K562 (cell line): ENCODE results near the gene NR3C2. TPM values are rescaled to one million over a fixed set of nuclear protein-coding genes. Genes with fewer than 3 reads are reported as not detected.

ENCODE experiments used
- ATAC-seq: fragments of 200-7000 bp; cut with Tn5 transposase; 3 replicates; pipeline ENCODE4 v1.9.1; 2020; ENCODE audit warnings: moderate library complexity
- BruUV-seq: library from RNA; stranded (reverse); fragments of 400-500 nt; replicated peaks from 2 replicates; lab custom pipeline; 2021; lab: Mats Ljungman, UMichigan
- CTCF ChIA-PET: fragments of 300-600 bp; formaldehyde crosslinking; extraction: SDS; loops from one replicate; lab custom pipeline; 2021; ENCODE audit warnings: low intra/inter-chr PET ratio; lab: Yijun Ruan, JAX
- POLR2A ChIA-PET: fragments of 300-600, 350-650 bp; sonication (Branson Sonifier 250); formaldehyde crosslinking; extraction: SDS; loops from one replicate; lab custom pipeline; 2021; ENCODE audit warnings: antibody characterized with exemption, inconsistent platforms; lab: Yijun Ruan, JAX
- DNase-seq, 4 experiments: peaks; one replicate each; pipeline versions ENCODE4 v3.0.0 to v3.0.0-alpha.2; 2011 to 2018; ENCODE audit warnings: low spot score in 3 of 4, mixed read lengths in 3 of 4; ENCODE audit errors: extremely low read depth in 1 of 4
- FAIRE-seq: peaks from 2 replicates; lab custom pipeline; 2011; peaks lifted over from hg19 to GRCh38; lab: Jason Lieb, UNC
- H2AFZ ChIP-seq: 2 replicates; pipeline ENCODE4 v1.6.0; 2011; ENCODE audit warnings: low read depth, low read length, control low read depth, inconsistent platforms
- H3K27ac ChIP-seq: fragments of 200-600 bp; 3 replicates; pipeline ENCODE4 v1.8.0; 2011; ENCODE audit warnings: low read depth, mild to moderate bottlenecking, control low read depth, inconsistent platforms, low read length, moderate library complexity, mixed read lengths; ENCODE audit errors: extremely low read depth
- H3K27me3 ChIP-seq, 2 experiments: fragments of 300-600 bp in 1 of 2; 2 replicates in 1 of 2; 3 replicates in 1 of 2; pipeline versions ENCODE4 v1.6.0 to v1.8.0; 2011; ENCODE audit warnings: inconsistent platforms in 2 of 2, low read length in 2 of 2, mild to moderate bottlenecking in 1 of 2, mixed read lengths in 1 of 2, moderate library complexity in 1 of 2; ENCODE audit not compliant: control insufficient read depth in 2 of 2, insufficient read depth in 2 of 2
- H3K36me3 ChIP-seq: fragments of 300-600 bp; 3 replicates; pipeline ENCODE4 v1.8.0; 2011; ENCODE audit warnings: mild to moderate bottlenecking, low read length, inconsistent platforms; ENCODE audit not compliant: control insufficient read depth, insufficient read depth
- H3K4me1 ChIP-seq, 2 experiments: fragments of 200-600 bp in 1 of 2; replicated peaks in 1 of 2; 2 replicates in 1 of 2; 3 replicates in 1 of 2; pipeline versions ENCODE4 v1.5.1 to v1.8.0; 2011; ENCODE audit warnings: inconsistent platforms in 2 of 2, low read length in 2 of 2, mild to moderate bottlenecking in 1 of 2, mixed read lengths in 1 of 2, moderate library complexity in 1 of 2; ENCODE audit not compliant: control insufficient read depth in 2 of 2, insufficient read depth in 2 of 2
- H3K4me2 ChIP-seq: 2 replicates; pipeline ENCODE4 v1.6.1; 2011; ENCODE audit warnings: low read length, control low read depth, inconsistent platforms, mixed read lengths; ENCODE audit not compliant: insufficient read depth
- H3K4me3 ChIP-seq: fragments of 200-600 bp; sonication (generic), shearing (Covaris generic); 2 replicates; pipeline ENCODE4 v1.5.1; 2016; ENCODE audit warnings: control low read depth, inconsistent platforms
- H3K79me2 ChIP-seq: fragments of 200-600 bp; 3 replicates; pipeline ENCODE4 v1.8.0; 2011; ENCODE audit warnings: low read length, inconsistent platforms; ENCODE audit not compliant: control insufficient read depth, insufficient read depth
- H3K9ac ChIP-seq, 2 experiments: 2 replicates each; pipeline versions ENCODE4 v1.6.0 to v1.6.1; 2011; ENCODE audit warnings: low read depth in 2 of 2, low read length in 2 of 2, control low read depth in 1 of 2, inconsistent platforms in 1 of 2, mild to moderate bottlenecking in 1 of 2, mixed read lengths in 1 of 2; ENCODE audit not compliant: insufficient read depth in 1 of 2
- H3K9me1 ChIP-seq: one replicate; pipeline ENCODE4 v1.6.0; 2011; ENCODE audit warnings: inconsistent platforms, mild to moderate bottlenecking, low read length, moderate library complexity; ENCODE audit not compliant: control insufficient read depth, insufficient read depth
- H3K9me3 ChIP-seq: replicated peaks from 2 replicates; pipeline ENCODE4 v1.5.1; 2011; ENCODE audit warnings: low read depth, low read length, inconsistent platforms; ENCODE audit not compliant: control insufficient read depth, insufficient read depth
- H4K20me1 ChIP-seq: replicated peaks from 2 replicates; pipeline ENCODE4 v1.6.1; 2011; ENCODE audit warnings: low read length, inconsistent platforms, mixed read lengths; ENCODE audit not compliant: control insufficient read depth, insufficient read depth
- DPF2 ChIP-seq: fragments of 450-650 bp; IDR thresholded peaks from 2 replicates; pipeline ENCODE4 v1.6.1; 2016
- FOSL1 ChIP-seq: fragments of 200-800 bp; sonication (Bioruptor generic); conservative IDR thresholded peaks from 2 replicates; pipeline ENCODE4 v1.6.1; 2016; ENCODE audit warnings: missing genetic modification characterization, missing compliant biosample characterization
- ILK ChIP-seq: fragments of 450-650 bp; IDR thresholded peaks from 2 replicates; pipeline ENCODE4 v1.6.1; 2016; ENCODE audit warnings: missing genetic modification characterization, low read depth, mild to moderate bottlenecking, missing compliant biosample characterization, moderate library complexity, borderline replicate concordance
- PURB ChIP-seq: sonication (generic); formaldehyde crosslinking; IDR thresholded peaks from 2 replicates; pipeline ENCODE4 v1.9.0; 2021; ENCODE audit warnings: low read depth, mild to moderate bottlenecking, missing genetic modification reagents
- RAD51 ChIP-seq: fragments of 450-650 bp; IDR thresholded peaks from 2 replicates; pipeline ENCODE4 v1.7.1; 2016; ENCODE audit warnings: low read depth, mild to moderate bottlenecking, borderline replicate concordance
- RBM17 ChIP-seq: fragments of 200-400 bp; formaldehyde crosslinking; IDR thresholded peaks from 2 replicates; pipeline ENCODE4 v1.6.1; 2017; ENCODE audit warnings: low read depth, mild to moderate bottlenecking, low read length, borderline replicate concordance
- RBM25 ChIP-seq: fragments of 200-400 bp; formaldehyde crosslinking; IDR thresholded peaks from 2 replicates; pipeline ENCODE4 v1.6.1; 2018; ENCODE audit warnings: low read length, low read depth, moderate library complexity; ENCODE audit not compliant: severe bottlenecking
- SMAD1 ChIP-seq: fragments of 150-350 bp; IDR thresholded peaks from 2 replicates; pipeline ENCODE4 v1.6.1; 2014; ENCODE audit warnings: low read length, low read depth; ENCODE audit not compliant: partially characterized antibody
- SMARCA4 ChIP-seq: fragments of 450-650 bp; IDR thresholded peaks from 2 replicates; pipeline ENCODE4 v1.6.1; 2016
- SNIP1 ChIP-seq: fragments of 450-650 bp; IDR thresholded peaks from 2 replicates; pipeline ENCODE4 v1.7.1; 2017; ENCODE audit warnings: low read depth, mild to moderate bottlenecking
- XRCC3 ChIP-seq: fragments of 450-650 bp; IDR thresholded peaks from 2 replicates; pipeline ENCODE4 v1.6.1; 2017; ENCODE audit warnings: mild to moderate bottlenecking, moderate library complexity
- YBX1 ChIP-seq: fragments of 450-650 bp; IDR thresholded peaks from 2 replicates; pipeline ENCODE4 v1.7.1; 2016; ENCODE audit warnings: mild to moderate bottlenecking
- ZNF121 ChIP-seq: sonication (generic); formaldehyde crosslinking; conservative IDR thresholded peaks from 2 replicates; pipeline ENCODE4 v1.8.0; 2022; ENCODE audit warnings: missing genetic modification reagents
- ZNF165 ChIP-seq: fragments of 250-450 bp; sonication (Bioruptor Pico); IDR thresholded peaks from 2 replicates; pipeline ENCODE4 v1.4.0; 2020; ENCODE audit warnings: borderline replicate concordance
- ZNF174 ChIP-seq: fragments of 250-450 bp; sonication (Bioruptor Pico); IDR thresholded peaks from 2 replicates; pipeline ENCODE4 v1.4.0; 2020; ENCODE audit warnings: mild to moderate bottlenecking
- ZNF354B ChIP-seq: fragments of 250-450 bp; sonication (Bioruptor Pico); IDR thresholded peaks from 2 replicates; pipeline ENCODE4 v1.4.0; 2020
- ZNF408 ChIP-seq: fragments of 250-450 bp; sonication (Bioruptor Pico); IDR thresholded peaks from 2 replicates; pipeline ENCODE4 v1.4.0; 2020; ENCODE audit warnings: low read depth, mild to moderate bottlenecking, moderate library complexity
- ZNF589 ChIP-seq: fragments of 200-800 bp; sonication (Bioruptor generic); IDR thresholded peaks from 2 replicates; pipeline ENCODE4 v1.6.1; 2016; ENCODE audit warnings: low read depth, missing genetic modification characterization, missing compliant biosample characterization
- ZNF766 ChIP-seq: fragments of 200-800 bp; sonication (Bioruptor generic); conservative IDR thresholded peaks from 2 replicates; pipeline ENCODE4 v1.6.1; 2016; ENCODE audit warnings: missing genetic modification characterization, missing compliant biosample characterization
- WGBS: fragments of 100-300 bp; shearing (Covaris generic); methylation state at CpG from one replicate; pipeline ENCODE4 v1.1.6; 2016; ENCODE audit warnings: low coverage, mixed read lengths; ENCODE audit not compliant: insufficient coverage; ENCODE audit errors: missing lambda C conversion rate; 5-methylcytosine and 5-hydroxymethylcytosine counted together
- in situ Hi-C: fragments of 300-500 bp; cut with MboI; formaldehyde crosslinking; loops from 4 replicates; pipeline ENCODE4 v1.15.0; 2018; ENCODE audit warnings: inconsistent platforms, mixed read lengths
- intact Hi-C: fragments of 100-400 bp; cut with micrococcal nuclease; formaldehyde crosslinking; loops from 2 replicates; pipeline ENCODE4 v1.14.2; 2022
- polyA plus RNA-seq, 8 experiments: library from polyadenylated mRNA; depleted of rRNA in 4 of 8; stranded (reverse) in 5 of 8; unstranded in 3 of 8; fragments of >200 nt; fragmentation: Nextera tagmentation in 2 of 8; fragmentation: Illumina TruSeq in 1 of 8; extraction: Ambion mirVana in 2 of 8; extraction: Trizol in 1 of 8; gene quantifications; 2 replicates each; pipeline versions ENCODE4 v1.2.1 to v1.2.3, GENCODE V29; 2011 to 2014; ENCODE audit warnings: inconsistent platforms in 1 of 8, missing spikeins in 1 of 8
- total RNA-seq, 7 experiments: library from RNA; depleted of rRNA in 6 of 7; stranded (reverse); fragments of >200 nt in 6 of 7; fragmentation: Illumina TruSeq in 2 of 7; extraction: Trizol in 2 of 7; gene quantifications; 2 replicates each; pipeline versions ENCODE4 v1.2.1 to v1.2.3, GENCODE V29; 2011 to 2021; ENCODE audit warnings: low replicate concordance in 1 of 7
- TF ChIP-seq, protein P1 (sequence below): IDR thresholded peaks from 2 replicates; pipeline ENCODE4 v1.6.1; 2011; ENCODE audit not compliant: insufficient read length; ENCODE audit errors: extremely low read depth
- TF ChIP-seq, protein P2 (sequence below), 2 experiments: fragments of 450-650 bp; IDR thresholded peaks; 2 replicates each; pipeline ENCODE4 v1.6.1; 2016
- TF ChIP-seq, protein P3 (sequence below), 2 experiments: fragments of 200-800 bp in 1 of 2; sonication (Bioruptor generic) in 1 of 2; sonication (generic) in 1 of 2; formaldehyde crosslinking in 1 of 2; IDR thresholded peaks in 1 of 2; conservative IDR thresholded peaks in 1 of 2; 2 replicates each; pipeline versions ENCODE4 v1.5.0 to v1.6.1; 2016 to 2020; ENCODE audit warnings: missing compliant biosample characterization in 1 of 2, missing genetic modification characterization in 1 of 2, missing genetic modification reagents in 1 of 2

The NR3C2 gene
- total and polyA plus RNA-seq, 9 of the 15 experiments (the other 6 are each of a cell fraction or from before 2014, with no cell fraction given) = 0.01 to 0.28 (median 0.16) TPM; not detected in 2

DNA sequence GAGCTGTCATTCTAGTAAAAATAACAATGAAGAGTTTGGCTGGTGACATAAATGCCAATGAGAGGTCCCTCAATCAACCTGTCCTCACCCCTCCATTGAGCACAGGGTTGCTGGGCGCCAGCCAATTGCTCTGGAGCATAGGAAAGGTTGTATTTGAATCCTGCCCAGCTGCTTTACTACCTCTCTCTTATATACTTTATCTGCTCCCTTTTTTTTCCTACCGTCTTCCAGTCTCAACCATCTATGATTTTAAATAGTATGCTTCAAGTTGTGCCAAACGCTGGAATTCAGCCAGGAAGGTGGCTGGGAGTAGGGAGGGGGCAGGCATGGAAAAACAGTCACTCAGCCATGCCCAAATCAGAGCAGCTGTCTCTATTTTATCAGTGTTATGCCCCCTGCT, 153.8 kb downstream of the NR3C2 start (continued):
- TF ChIP-seq RBM25 (no peak), YBX1 (no peak), ZNF121 (CRISPR knock-in tag) (no peak)

DNA sequence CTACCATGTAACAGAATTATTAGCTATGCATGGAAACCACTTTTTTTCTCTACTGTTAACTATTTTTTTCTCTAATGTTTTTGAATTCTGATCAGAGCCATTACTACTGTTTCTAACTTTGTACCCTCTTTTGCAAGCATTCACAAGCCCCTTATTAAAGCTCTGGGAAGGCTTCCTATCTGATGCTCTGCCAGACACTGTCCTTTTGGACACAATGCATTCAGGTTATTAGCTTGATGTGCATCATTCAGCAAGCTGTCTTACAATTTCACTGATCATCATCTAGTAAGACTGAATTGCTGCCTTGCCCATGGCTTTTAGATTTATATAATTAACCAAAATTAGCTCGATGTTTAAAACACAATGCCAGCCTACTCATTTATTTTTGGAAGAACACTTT, 155.1 kb downstream of the NR3C2 start:
- intact Hi-C loops = no loop called here
- H3K9ac ChIP-seq = no peak overlapping the region
- H3K4me3 ChIP-seq = no peak overlapping the region
- no TSS peak for BruUV-seq
- in situ Hi-C loops = no loop called here
- H3K4me2 ChIP-seq = no peak overlapping the region
- no peaks in the 10 kb centered on the region for H4K20me1 ChIP-seq
- ChIA-PET CTCF (no interaction called here), POLR2A (no interaction called here)
- H3K27me3 ChIP-seq = no peaks in the 10 kb centered on the region
- no peaks in the 10 kb centered on the region for H3K9me1 ChIP-seq
- no peak overlapping the region for H3K27ac ChIP-seq
- ATAC-seq (no peak), DNase-seq (no peak), FAIRE-seq (no peak)
- TF ChIP-seq DPF2 (no peak), RBM17 (no peak), XRCC3 (no peak), SMAD1 (no peak), RAD51 (no peak), ZNF174 (CRISPR knock-in tag) (no peak), ZNF589 (CRISPR knock-in tag) (no peak), SMARCA4 (no peak), FOSL1 (no peak), ZNF766 (CRISPR knock-in tag) (no peak), ZNF408 (CRISPR knock-in tag) (no peak), ZNF354B (CRISPR knock-in tag) (no peak), PURB (CRISPR knock-in tag) (no peak), ILK (tag) (no peak), ZNF165 (no peak), SNIP1 (no peak)
- TF ChIP-seq, protein P1, sequence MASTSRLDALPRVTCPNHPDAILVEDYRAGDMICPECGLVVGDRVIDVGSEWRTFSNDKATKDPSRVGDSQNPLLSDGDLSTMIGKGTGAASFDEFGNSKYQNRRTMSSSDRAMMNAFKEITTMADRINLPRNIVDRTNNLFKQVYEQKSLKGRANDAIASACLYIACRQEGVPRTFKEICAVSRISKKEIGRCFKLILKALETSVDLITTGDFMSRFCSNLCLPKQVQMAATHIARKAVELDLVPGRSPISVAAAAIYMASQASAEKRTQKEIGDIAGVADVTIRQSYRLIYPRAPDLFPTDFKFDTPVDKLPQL = no peak
- TF ChIP-seq, protein P2, sequence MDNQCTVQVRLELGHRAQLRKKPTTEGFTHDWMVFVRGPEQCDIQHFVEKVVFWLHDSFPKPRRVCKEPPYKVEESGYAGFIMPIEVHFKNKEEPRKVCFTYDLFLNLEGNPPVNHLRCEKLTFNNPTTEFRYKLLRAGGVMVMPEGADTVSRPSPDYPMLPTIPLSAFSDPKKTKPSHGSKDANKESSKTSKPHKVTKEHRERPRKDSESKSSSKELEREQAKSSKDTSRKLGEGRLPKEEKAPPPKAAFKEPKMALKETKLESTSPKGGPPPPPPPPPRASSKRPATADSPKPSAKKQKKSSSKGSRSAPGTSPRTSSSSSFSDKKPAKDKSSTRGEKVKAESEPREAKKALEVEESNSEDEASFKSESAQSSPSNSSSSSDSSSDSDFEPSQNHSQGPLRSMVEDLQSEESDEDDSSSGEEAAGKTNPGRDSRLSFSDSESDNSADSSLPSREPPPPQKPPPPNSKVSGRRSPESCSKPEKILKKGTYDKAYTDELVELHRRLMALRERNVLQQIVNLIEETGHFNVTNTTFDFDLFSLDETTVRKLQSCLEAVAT (IDR thresholded peaks at IDR 0.05) = no peak
- TF ChIP-seq, protein P3, sequence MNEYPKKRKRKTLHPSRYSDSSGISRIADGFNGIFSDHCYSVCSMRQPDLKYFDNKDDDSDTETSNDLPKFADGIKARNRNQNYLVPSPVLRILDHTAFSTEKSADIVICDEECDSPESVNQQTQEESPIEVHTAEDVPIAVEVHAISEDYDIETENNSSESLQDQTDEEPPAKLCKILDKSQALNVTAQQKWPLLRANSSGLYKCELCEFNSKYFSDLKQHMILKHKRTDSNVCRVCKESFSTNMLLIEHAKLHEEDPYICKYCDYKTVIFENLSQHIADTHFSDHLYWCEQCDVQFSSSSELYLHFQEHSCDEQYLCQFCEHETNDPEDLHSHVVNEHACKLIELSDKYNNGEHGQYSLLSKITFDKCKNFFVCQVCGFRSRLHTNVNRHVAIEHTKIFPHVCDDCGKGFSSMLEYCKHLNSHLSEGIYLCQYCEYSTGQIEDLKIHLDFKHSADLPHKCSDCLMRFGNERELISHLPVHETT (CRISPR knock-in tag; conservative IDR thresholded peaks at IDR 0.05 in 1 of 2, IDR thresholded peaks at IDR 0.05 in 1 of 2) = no peak
- H3K79me2 ChIP-seq = no peaks in the 10 kb centered on the region
- H3K4me1 ChIP-seq = no peaks in the 10 kb centered on the region
- H2AFZ ChIP-seq = no peak overlapping the region
- no peaks in the 10 kb centered on the region for H3K9me3 ChIP-seq
- WGBS = 5% methylated on average over 1 of the region's 1 CpG
- H3K36me3 ChIP-seq = no peaks in the 10 kb centered on the region
